Trophoblast cell (in vitro differentiated cells and primary cell): ENCODE data around the gene CBR1.

Source experiments
- DNase-seq, 2 donors: peaks; one replicate each; pipeline ENCODE4 v3.0.0-alpha.2; 2016
- H2AFZ ChIP-seq: 2 replicates; pipeline ENCODE4 v1.6.1; 2013; ENCODE audit warnings: low read length, moderate library complexity, mild to moderate bottlenecking; ENCODE audit not compliant: insufficient read depth, poor library complexity
- H2AK5ac ChIP-seq: 2 replicates; pipeline ENCODE4 v1.6.1; 2013; ENCODE audit warnings: mild to moderate bottlenecking, low read length
- H2BK120ac ChIP-seq: 2 replicates; pipeline ENCODE4 v1.6.1; 2013; ENCODE audit warnings: low read length, mild to moderate bottlenecking, moderate library complexity; ENCODE audit not compliant: insufficient read depth, poor library complexity
- H2BK12ac ChIP-seq: 2 replicates; pipeline ENCODE4 v1.6.1; 2013; ENCODE audit warnings: mild to moderate bottlenecking, low read length, moderate library complexity
- H2BK5ac ChIP-seq: 2 replicates; pipeline ENCODE4 v1.6.1; 2013; ENCODE audit warnings: low read length, low read depth, moderate library complexity, mild to moderate bottlenecking; ENCODE audit not compliant: poor library complexity
- H3K14ac ChIP-seq: 2 replicates; pipeline ENCODE4 v1.6.1; 2013; ENCODE audit warnings: mild to moderate bottlenecking, low read length
- H3K18ac ChIP-seq: 2 replicates; pipeline ENCODE4 v1.6.1; 2013; ENCODE audit warnings: mild to moderate bottlenecking, low read length
- H3K23ac ChIP-seq: 2 replicates; pipeline ENCODE4 v1.6.1; 2013; ENCODE audit warnings: low read length
- H3K27ac ChIP-seq: 2 replicates; pipeline ENCODE4 v1.5.1; 2013; ENCODE audit warnings: low read depth, mild to moderate bottlenecking, inconsistent platforms, low read length, moderate library complexity
- H3K27me3 ChIP-seq: 2 replicates; pipeline ENCODE4 v1.6.1; 2013; ENCODE audit warnings: inconsistent platforms, mild to moderate bottlenecking, low read length, moderate library complexity; ENCODE audit not compliant: insufficient read depth
- H3K36me3 ChIP-seq, 2 experiments: 1 replicate in 1 of 2; 2 replicates in 1 of 2; pipeline ENCODE4 v1.6.1; 2013; ENCODE audit warnings: low read length in 2 of 2, mild to moderate bottlenecking in 2 of 2, moderate library complexity in 1 of 2; ENCODE audit not compliant: insufficient read depth in 2 of 2, control insufficient read depth in 1 of 2
- H3K4ac ChIP-seq: 2 replicates; pipeline ENCODE4 v1.6.1; 2013; ENCODE audit warnings: low read depth, mild to moderate bottlenecking, low read length, moderate library complexity
- H3K4me1 ChIP-seq, 2 experiments: 1 replicate in 1 of 2; 2 replicates in 1 of 2; pipeline ENCODE4 v1.6.1; 2013; ENCODE audit warnings: low read length in 2 of 2, mild to moderate bottlenecking in 2 of 2, moderate library complexity in 1 of 2; ENCODE audit not compliant: insufficient read depth in 2 of 2, control insufficient read depth in 1 of 2
- H3K4me2 ChIP-seq: 2 replicates; pipeline ENCODE4 v1.6.1; 2013; ENCODE audit warnings: inconsistent platforms, mild to moderate bottlenecking, low read length, moderate library complexity
- H3K4me3 ChIP-seq: 2 replicates; pipeline ENCODE4 v1.5.1; 2013; ENCODE audit warnings: mild to moderate bottlenecking, low read depth, low read length, inconsistent platforms
- H3K79me1 ChIP-seq: one replicate; pipeline ENCODE4 v1.6.1; 2013; ENCODE audit warnings: low read length
- H3K79me2 ChIP-seq: 2 replicates; pipeline ENCODE4 v1.6.1; 2013; ENCODE audit warnings: low read length, mild to moderate bottlenecking; ENCODE audit not compliant: control insufficient read depth, insufficient read depth, poor library complexity
- H3K9ac ChIP-seq: 2 replicates; pipeline ENCODE4 v1.6.1; 2013; ENCODE audit warnings: mild to moderate bottlenecking, low read length
- H3K9me3 ChIP-seq: 2 replicates; pipeline ENCODE4 v1.6.1; 2013; ENCODE audit warnings: low read depth, mild to moderate bottlenecking, control low read depth, inconsistent platforms, low read length; ENCODE audit not compliant: insufficient read depth
- H4K12ac ChIP-seq: 2 replicates; pipeline ENCODE4 v1.6.1; 2013; ENCODE audit warnings: low read depth, mild to moderate bottlenecking, low read length, moderate library complexity
- H4K8ac ChIP-seq: 2 replicates; pipeline ENCODE4 v1.6.1; 2013; ENCODE audit warnings: low read depth, mild to moderate bottlenecking, low read length, moderate library complexity
- H4K91ac ChIP-seq: one replicate; pipeline ENCODE4 v1.6.1; 2013; ENCODE audit warnings: low read depth, mild to moderate bottlenecking, low read length, moderate library complexity
- WGBS: extraction: QIAGEN DNeasy Blood & Tissue Kit; methylation state at CpG from one replicate; pipeline ENCODE4 v1.1.7; 2013; ENCODE audit warnings: missing lambda C conversion rate; ENCODE audit not compliant: insufficient read length, insufficient coverage; ENCODE audit errors: extremely low coverage; 5-methylcytosine and 5-hydroxymethylcytosine counted together

The CBR1 gene

GRCh38 chr21:36044056-36044455 lies 25.8 kb upstream of the CBR1 start:
- Histone ChIP-seq H2BK120ac (no peak overlapping the region), H2AK5ac (no peak overlapping the region), H3K27me3 (no peaks in the 10 kb centered on the region), H3K9ac (no peak overlapping the region), H4K12ac (no peak overlapping the region), H2BK12ac (no peak overlapping the region), H3K23ac (no peak overlapping the region), H3K4me3 (no peak overlapping the region), H3K4me1 (no peaks in the 10 kb centered on the region), H3K4ac (no peak overlapping the region), H3K36me3 (peaks cover 41 to 45% of the 10 kb centered on the region in 2 experiments), H4K91ac (no peak overlapping the region), H3K18ac (no peak overlapping the region), H2AFZ (no peak overlapping the region), H4K8ac (no peak overlapping the region), H3K14ac (no peak overlapping the region), H3K9me3 (peaks cover 2% of the 10 kb centered on the region), H3K4me2 (no peak overlapping the region), H3K79me1 (no peaks in the 10 kb centered on the region), H3K27ac (no peak overlapping the region), H3K79me2 (no peaks in the 10 kb centered on the region), H2BK5ac (no peak overlapping the region)
- WGBS: no CpG with 5 or more reads among the region's 10 CpGs
- no peak for DNase-seq

- Histone ChIP-seq H3K18ac (no peak overlapping the region), H2BK5ac (no peak overlapping the region), H3K14ac (no peak overlapping the region), H3K4me3 (no peak overlapping the region), H4K91ac (no peak overlapping the region), H3K4me1 (no peaks in the 10 kb centered on the region), H4K12ac (no peak overlapping the region), H3K4ac (no peak overlapping the region), H4K8ac (no peak overlapping the region), H3K9me3 (peaks cover 2% of the 10 kb centered on the region), H2AK5ac (no peak overlapping the region), H3K79me2 (no peaks in the 10 kb centered on the region), H2BK12ac (no peak overlapping the region), H3K79me1 (no peaks in the 10 kb centered on the region), H2AFZ (no peak overlapping the region), H3K9ac (no peak overlapping the region), H3K23ac (no peak overlapping the region), H3K4me2 (no peak overlapping the region), H3K27ac (no peak overlapping the region), H3K27me3 (no peaks in the 10 kb centered on the region), H2BK120ac (no peak overlapping the region), H3K36me3 (peaks cover 40 to 54% of the 10 kb centered on the region in 2 experiments)
- no peak for DNase-seq
- no CpG with 5 or more reads among the region's 1 CpG for WGBS
Measured at GRCh38 chr21:36045993-36046392, 23.8 kb upstream of the CBR1 start.

GRCh38 chr21:36047139-36047538 lies 22.7 kb upstream of the CBR1 start:
- no CpG with 5 or more reads among the region's 7 CpGs for WGBS
- H4K91ac ChIP-seq: no peak overlapping the region
- no peak overlapping the region for H3K9ac ChIP-seq
- H2BK120ac ChIP-seq: no peak overlapping the region
- H2BK12ac ChIP-seq: no peak overlapping the region
- H3K79me2 ChIP-seq: no peaks in the 10 kb centered on the region
- H3K36me3 ChIP-seq: peaks cover 38 to 49% of the 10 kb centered on the region in 2 experiments
- no peaks in the 10 kb centered on the region for H3K9me3 ChIP-seq
- H3K4ac ChIP-seq: no peak overlapping the region
- H3K27ac ChIP-seq: no peak overlapping the region
- H2AK5ac ChIP-seq: no peak overlapping the region
- H4K12ac ChIP-seq: no peak overlapping the region
- H3K14ac ChIP-seq: no peak overlapping the region
- no peak overlapping the region for H3K4me2 ChIP-seq
- H3K23ac ChIP-seq: no peak overlapping the region
- no peak overlapping the region for H3K18ac ChIP-seq
- no peak overlapping the region for H4K8ac ChIP-seq
- H2BK5ac ChIP-seq: no peak overlapping the region
- H2AFZ ChIP-seq: no peak overlapping the region
- H3K4me1 ChIP-seq: no peaks in the 10 kb centered on the region
- no peak for DNase-seq
- H3K27me3 ChIP-seq: no peaks in the 10 kb centered on the region
- no peaks in the 10 kb centered on the region for H3K79me1 ChIP-seq
- H3K4me3 ChIP-seq: no peak overlapping the region

- no peaks in the 10 kb centered on the region for H3K79me2 ChIP-seq
- no peak overlapping the region for H3K23ac ChIP-seq
- peaks cover 41 to 52% of the 10 kb centered on the region in 2 experiments for H3K36me3 ChIP-seq
- H3K4me1 ChIP-seq: no peaks in the 10 kb centered on the region
- H2AFZ ChIP-seq: no peak overlapping the region
- H3K18ac ChIP-seq: no peak overlapping the region
- H2BK120ac ChIP-seq: no peak overlapping the region
- H4K8ac ChIP-seq: no peak overlapping the region
- H3K27ac ChIP-seq: no peak overlapping the region
- H2BK5ac ChIP-seq: no peak overlapping the region
- no peak overlapping the region for H3K4me2 ChIP-seq
- no peaks in the 10 kb centered on the region for H3K9me3 ChIP-seq
- no peak overlapping the region for H3K4me3 ChIP-seq
- H2AK5ac ChIP-seq: no peak overlapping the region
- no peak overlapping the region for H2BK12ac ChIP-seq
- H3K4ac ChIP-seq: no peak overlapping the region
- no peaks in the 10 kb centered on the region for H3K27me3 ChIP-seq
- no peak overlapping the region for H3K14ac ChIP-seq
- DNase-seq: no peak
- no peak overlapping the region for H4K12ac ChIP-seq
- H3K9ac ChIP-seq: no peak overlapping the region
- H3K79me1 ChIP-seq: no peaks in the 10 kb centered on the region
- H4K91ac ChIP-seq: no peak overlapping the region
- no CpG with 5 or more reads among the region's 7 CpGs for WGBS
Measured at GRCh38 chr21:36048357-36048756, 21.5 kb upstream of the CBR1 start.
